Brain microvascular endothelial cell (primary cell): Measurements from ENCODE around the gene PTPN9.

Source experiments
- DNase-seq: peaks from one replicate; pipeline ENCODE4 v3.0.0-alpha.2; 2020
- H3K27ac ChIP-seq: fragments of 250-450 bp; sonication (Bioruptor Pico); 2 replicates; pipeline ENCODE4 v1.5.1; 2020; ENCODE audit warnings: mild to moderate bottlenecking, moderate library complexity
- H3K27me3 ChIP-seq: fragments of 250-450 bp; sonication (Bioruptor Pico); replicated peaks from 2 replicates; pipeline ENCODE4 v1.5.1; 2020; ENCODE audit warnings: mild to moderate bottlenecking
- H3K36me3 ChIP-seq: fragments of 250-450 bp; sonication (Bioruptor Pico); replicated peaks from 2 replicates; pipeline ENCODE4 v1.5.1; 2020; ENCODE audit warnings: mild to moderate bottlenecking
- H3K4me3 ChIP-seq: 2 replicates; pipeline ENCODE4 v1.5.1; 2011; ENCODE audit warnings: low read depth, mild to moderate bottlenecking, control low read depth, low read length, moderate library complexity
- in situ Hi-C: cut with HindIII; loops from 2 replicates; pipeline ENCODE4 v1.10.0; 2017; ENCODE audit warnings: low sequenced_read_pairs, low pct_ligation_motif_present
- TF ChIP-seq, protein P1 (sequence below): IDR thresholded peaks from 2 replicates; pipeline ENCODE4 v1.5.1; 2011; ENCODE audit warnings: low read depth, mild to moderate bottlenecking, moderate library complexity, low read length, control low read depth, inconsistent platforms; ENCODE audit errors: missing control alignments

The PTPN9 gene

DNA sequence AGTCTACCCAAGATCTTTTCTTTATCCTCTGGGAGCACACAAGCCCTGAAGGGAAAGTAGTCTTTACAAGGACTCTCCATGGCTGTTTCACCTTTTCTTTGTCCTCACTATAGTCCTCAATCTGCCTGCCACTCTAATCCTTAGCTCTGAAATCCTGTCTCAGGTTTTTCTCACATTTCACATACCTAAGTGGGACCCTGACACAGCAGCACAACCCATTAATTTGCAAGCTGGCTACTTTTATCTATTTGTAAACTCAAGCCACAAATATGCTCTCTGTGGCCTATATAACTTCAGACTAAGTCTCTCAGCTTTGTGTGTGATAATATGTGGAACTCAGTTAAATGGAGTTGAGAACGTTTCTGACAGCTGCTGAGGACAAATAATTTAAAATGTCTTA is 147.4 kb downstream of the PTPN9 start:
- Histone ChIP-seq H3K4me3 (no peak overlapping the region), H3K36me3 (peaks cover 12% of the 10 kb centered on the region), H3K27me3 (no peaks in the 10 kb centered on the region), H3K27ac (no peak overlapping the region)
- in situ Hi-C loops = no loop called here
- no peak for DNase-seq
- TF ChIP-seq, protein P1, sequence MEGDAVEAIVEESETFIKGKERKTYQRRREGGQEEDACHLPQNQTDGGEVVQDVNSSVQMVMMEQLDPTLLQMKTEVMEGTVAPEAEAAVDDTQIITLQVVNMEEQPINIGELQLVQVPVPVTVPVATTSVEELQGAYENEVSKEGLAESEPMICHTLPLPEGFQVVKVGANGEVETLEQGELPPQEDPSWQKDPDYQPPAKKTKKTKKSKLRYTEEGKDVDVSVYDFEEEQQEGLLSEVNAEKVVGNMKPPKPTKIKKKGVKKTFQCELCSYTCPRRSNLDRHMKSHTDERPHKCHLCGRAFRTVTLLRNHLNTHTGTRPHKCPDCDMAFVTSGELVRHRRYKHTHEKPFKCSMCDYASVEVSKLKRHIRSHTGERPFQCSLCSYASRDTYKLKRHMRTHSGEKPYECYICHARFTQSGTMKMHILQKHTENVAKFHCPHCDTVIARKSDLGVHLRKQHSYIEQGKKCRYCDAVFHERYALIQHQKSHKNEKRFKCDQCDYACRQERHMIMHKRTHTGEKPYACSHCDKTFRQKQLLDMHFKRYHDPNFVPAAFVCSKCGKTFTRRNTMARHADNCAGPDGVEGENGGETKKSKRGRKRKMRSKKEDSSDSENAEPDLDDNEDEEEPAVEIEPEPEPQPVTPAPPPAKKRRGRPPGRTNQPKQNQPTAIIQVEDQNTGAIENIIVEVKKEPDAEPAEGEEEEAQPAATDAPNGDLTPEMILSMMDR = no peak

DNA sequence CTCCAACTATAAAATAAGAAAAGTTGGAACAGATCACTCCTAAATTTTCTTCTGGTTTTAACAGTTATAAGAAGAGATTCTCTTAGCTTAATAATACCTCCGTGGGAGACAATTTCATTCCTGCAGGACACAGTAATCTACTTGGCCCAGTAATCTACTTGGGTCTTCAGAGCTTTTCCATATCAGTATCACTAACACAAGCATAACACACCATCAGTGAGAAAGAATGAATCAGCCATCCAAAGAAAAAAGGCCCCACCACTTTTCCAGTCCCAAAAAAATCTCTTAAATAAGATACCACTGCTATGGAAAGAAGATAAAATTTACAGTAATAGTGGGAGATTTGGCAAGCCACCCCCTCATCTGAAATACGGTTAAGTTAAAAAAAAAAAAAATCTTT is 147.8 kb downstream of the PTPN9 start:
- H3K4me3 ChIP-seq = no peak overlapping the region
- no peak overlapping the region for H3K27ac ChIP-seq
- H3K27me3 ChIP-seq = no peaks in the 10 kb centered on the region
- TF ChIP-seq, protein P1 = no peak
- peaks cover 12% of the 10 kb centered on the region for H3K36me3 ChIP-seq
- DNase-seq = peak; percentile 12
- in situ Hi-C loops = no loop called here

DNA sequence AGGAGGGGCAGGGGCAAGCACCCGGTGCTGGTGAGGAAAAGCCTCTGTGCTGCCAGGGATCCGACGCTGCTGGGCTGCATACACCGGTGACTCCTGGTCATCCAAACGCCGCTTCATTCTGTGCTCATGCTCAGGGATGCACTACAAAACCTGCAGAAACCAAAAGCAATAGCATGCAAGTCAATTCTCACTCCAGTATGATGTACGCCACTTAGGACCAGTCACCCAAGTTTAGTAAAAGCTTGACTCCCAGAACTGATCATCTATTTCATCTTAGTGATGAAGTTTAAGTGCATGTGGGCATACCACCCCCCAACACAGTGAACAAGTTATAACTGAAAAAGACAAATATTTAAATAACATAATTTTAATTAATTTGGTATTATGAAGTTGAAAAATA is 148.9 kb downstream of the PTPN9 start:
- TF ChIP-seq, protein P1 = no peak
- Histone ChIP-seq H3K4me3 (no peak overlapping the region), H3K27ac (no peak overlapping the region), H3K27me3 (no peaks in the 10 kb centered on the region), H3K36me3 (peaks cover 11% of the 10 kb centered on the region)
- DNase-seq = no peak
- in situ Hi-C loops = no loop called here

DNA sequence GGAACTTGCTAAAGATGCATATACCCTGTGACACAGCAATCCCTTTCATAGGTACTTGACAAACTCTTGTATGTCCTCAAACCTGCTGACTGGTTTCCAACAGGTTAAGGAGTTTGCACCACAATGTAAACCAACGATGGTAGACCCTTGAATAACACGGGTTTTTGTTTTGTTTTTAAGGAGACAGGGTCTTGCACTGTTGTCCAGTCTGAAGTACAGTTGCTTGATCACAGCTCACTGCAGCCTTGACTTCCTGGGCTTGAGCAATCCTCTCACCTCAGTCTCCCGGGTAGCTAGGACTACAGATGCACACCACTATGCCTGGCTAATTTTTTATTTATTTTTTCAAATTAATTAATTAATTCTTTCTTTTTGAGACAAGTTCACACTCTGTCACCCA is 151.0 kb downstream of the PTPN9 start:
- Histone ChIP-seq H3K27me3 (no peaks in the 10 kb centered on the region), H3K36me3 (peaks cover 12% of the 10 kb centered on the region), H3K27ac (no peak overlapping the region), H3K4me3 (no peak overlapping the region)
- in situ Hi-C loops = no loop called here
- TF ChIP-seq, protein P1 = no peak
- no peak for DNase-seq

DNA sequence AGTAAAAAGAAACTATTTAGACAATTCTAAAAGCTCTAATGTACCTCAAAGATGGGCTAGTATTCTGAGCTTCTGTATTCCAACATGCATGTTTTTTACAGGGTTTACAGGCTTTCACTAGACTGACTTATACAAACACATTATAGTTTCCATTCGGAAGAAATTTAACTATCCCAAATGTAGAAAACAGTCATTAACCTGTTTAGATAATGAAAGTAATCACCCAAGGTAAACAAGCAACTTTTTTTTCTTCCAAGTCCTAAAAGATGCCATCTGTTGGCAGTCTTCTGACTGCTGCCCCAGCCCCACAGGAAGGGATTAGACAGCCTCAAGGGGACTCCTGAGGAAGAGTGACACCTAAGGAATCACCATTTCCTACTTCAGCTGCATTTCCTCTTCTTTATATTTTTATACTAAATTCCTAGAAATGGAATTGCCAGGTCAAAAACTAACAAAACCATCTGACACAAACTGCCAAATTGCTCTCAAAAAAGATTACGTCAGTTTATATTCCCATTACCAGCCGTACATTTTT is 153.1 kb downstream of the PTPN9 start:
- H3K36me3 ChIP-seq = peaks cover 12% of the 10 kb centered on the region
- H3K27ac ChIP-seq = no peak overlapping the region
- no peak for DNase-seq

DNA sequence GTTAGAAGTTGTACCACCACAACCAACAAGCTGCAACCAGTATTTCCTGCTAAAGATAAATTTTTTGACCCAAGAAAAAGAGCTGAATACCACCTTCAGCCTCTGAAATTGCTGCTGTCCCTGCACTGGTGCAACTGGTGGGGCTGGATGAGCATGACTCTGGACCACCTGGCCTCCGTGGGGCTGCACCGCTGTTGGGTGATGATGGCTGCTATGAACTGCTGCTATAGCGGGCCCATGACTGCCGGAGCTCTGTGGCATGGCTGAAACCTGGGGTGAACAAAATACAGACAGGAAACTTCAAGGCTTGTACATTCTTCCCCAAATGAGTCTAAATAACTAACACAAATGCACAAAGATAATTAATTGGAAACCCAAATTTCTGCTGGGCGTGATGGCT is 156.6 kb downstream of the PTPN9 start:
- H3K36me3 ChIP-seq = peaks cover 9% of the 10 kb centered on the region
- in situ Hi-C loops = no loop called here
- TF ChIP-seq, protein P1 = no peak

More for the DNA sequence above, 153.1 kb downstream of the PTPN9 start:
- Histone ChIP-seq H3K4me3 (no peak overlapping the region), H3K27me3 (no peaks in the 10 kb centered on the region)
- in situ Hi-C loops = no loop called here
- TF ChIP-seq, protein P1 = no peak

More for the DNA sequence above, 156.6 kb downstream of the PTPN9 start:
- Histone ChIP-seq H3K27me3 (no peaks in the 10 kb centered on the region), H3K4me3 (no peak overlapping the region), H3K27ac (no peak overlapping the region)
- no peak for DNase-seq
